Measurements from ENCODE around the gene ORM2.
"Not testable (repeated sequence)": the region's sequence is repeated elsewhere in the genome, so short reads cannot be mapped to it uniquely, and the experiment has no call there.

Gene ORM2

GRCh38 chr9:114314881-114315722 lies 14.6 kb upstream of the ORM2 start:
- DNase-seq, result no peak

- no peak for DNase-seq
Measured at GRCh38 chr9:114315723-114316363, 13.8 kb upstream of the ORM2 start.

GRCh38 chr9:114316605-114317230 lies 13.0 kb upstream of the ORM2 start:
- DNase-seq, result no peak

- DNase-seq, result no peak
Measured at GRCh38 chr9:114317665-114318357, 11.9 kb upstream of the ORM2 start.

GRCh38 chr9:114318416-114318815 lies 11.3 kb upstream of the ORM2 start:
- DNase-seq, result no peak

GRCh38 chr9:114319147-114319546 lies 10.5 kb upstream of the ORM2 start:
- DNase-seq, result no peak

- not testable (repeated sequence) for DNase-seq
Measured at GRCh38 chr9:114320710-114321109, 9.0 kb upstream of the ORM2 start.

- no peak for DNase-seq
Measured at GRCh38 chr9:114321759-114322158, 7.9 kb upstream of the ORM2 start.

- DNase-seq, result not testable (repeated sequence)
Measured at GRCh38 chr9:114322160-114322818, 7.4 kb upstream of the ORM2 start.

GRCh38 chr9:114322831-114323531 lies 6.7 kb upstream of the ORM2 start, which contains the start of gene ORM1:
TSS of gene ORM1 (plus strand) at chr9:114323098. CDS start at chr9:114323134, 36 bp downstream.
- DNase-seq, result not testable (repeated sequence)

GRCh38 chr9:114323849-114324248 lies 5.8 kb upstream of the ORM2 start:
- not testable (repeated sequence) for DNase-seq

- no peak for DNase-seq
Measured at GRCh38 chr9:114324492-114324891, 5.2 kb upstream of the ORM2 start.

GRCh38 chr9:114324965-114325364 lies 4.7 kb upstream of the ORM2 start:
- DNase-seq, result not testable (repeated sequence)

GRCh38 chr9:114325684-114326254 lies 3.9 kb upstream of the ORM2 start:
- not testable (repeated sequence) for DNase-seq

GRCh38 chr9:114327749-114328148 lies 1.9 kb upstream of the ORM2 start:
- no peak for DNase-seq

- DNase-seq, result not testable (repeated sequence)
Measured at GRCh38 chr9:114328357-114328820, 1.3 kb upstream of the ORM2 start.

- DNase-seq, result not testable (repeated sequence)
Measured at GRCh38 chr9:114328937-114329624, 588 bp upstream of the ORM2 start.

- no peak for DNase-seq
Measured at GRCh38 chr9:114330636-114331035, 967 bp downstream of the ORM2 start.

- DNase-seq, result not testable (repeated sequence)
Measured at GRCh38 chr9:114331229-114332195, 1.8 kb downstream of the ORM2 start.

Measured in NCI-H187 treated with DMSO at 0.1 percent for 48 hours (cell line).